Pancreas (tissue), 10 donors: Measurements from ENCODE around the gene BCAN. TPM values are rescaled to one million over a fixed set of nuclear protein-coding genes. Genes with fewer than 3 reads are reported as not detected.

ENCODE experiments used
- ATAC-seq, 4 donors: fragments of 200-7000 bp; cut with Tn5 transposase; one replicate each; pipeline versions ENCODE4 v1.8.0 to v1.9.1; 2020; ENCODE audit warnings: mild to moderate bottlenecking in 4 of 4, moderate library complexity in 4 of 4
- DNase-seq, 6 donors: peaks; one replicate each; pipeline ENCODE4 v3.0.0-alpha.2; 2020
- FAIRE-seq: peaks from 2 replicates; lab custom pipeline; 2012; peaks lifted over from hg19 to GRCh38; lab: Jason Lieb, UNC
- H3K27ac ChIP-seq, 4 donors: fragments of 200-600 bp; sonication (generic); 1 replicate in 3 of 4; 2 replicates in 1 of 4; pipeline versions ENCODE4 v1.5.0 to v1.8.0; 2020
- H3K27me3 ChIP-seq, 4 donors: fragments of 200-600 bp; one replicate each; pipeline ENCODE4 v1.8.0; 2021
- H3K36me3 ChIP-seq, 3 donors: fragments of 200-600 bp; sonication (generic) in 1 of 3; one replicate each; pipeline versions ENCODE4 v1.5.0 to v1.8.0; 2020 to 2021
- H3K4me1 ChIP-seq, 3 donors: fragments of 200-600 bp; one replicate each; pipeline ENCODE4 v1.8.0; 2021
- H3K4me3 ChIP-seq, 4 donors: fragments of 200-600 bp; sonication (generic) in 2 of 4; one replicate each; pipeline versions ENCODE4 v1.5.0 to v1.8.0; 2020 to 2021
- H3K9me3 ChIP-seq, 4 donors: fragments of 200-600 bp; one replicate each; pipeline ENCODE4 v1.8.0; 2021
- WGBS, 2 donors: extraction: QIAGEN DNeasy Blood & Tissue Kit; methylation state at CpG; one replicate each; pipeline ENCODE4 v1.1.7; 2013; 5-methylcytosine and 5-hydroxymethylcytosine counted together
- intact Hi-C, 3 donors: fragments of 100-400 bp; cut with DNase I; formaldehyde crosslinking; loops; one replicate each; pipeline versions ENCODE4 v1.11.1 to v1.14.2; 2022
- polyA plus RNA-seq, 2 donors: library from polyadenylated mRNA; stranded (reverse); fragments of 200-250 nt; gene quantifications; one replicate each; pipeline ENCODE4 v1.2.3, GENCODE V29; 2013
- total RNA-seq, 6 donors: library from RNA; stranded (reverse); fragmentation: NEBNext Ultra II Directional in 4 of 6; extraction: Animal tissue kit (Norgen Biotek cat#: 25700) in 4 of 6; gene quantifications; one replicate each; pipeline versions ENCODE4 v1.2.1 to v1.2.4, GENCODE V29; 2021 to 2023
- TF ChIP-seq, protein P1 (sequence below), 4 donors: fragments of 200-600 bp; sonication (generic) in 3 of 4; IDR thresholded peaks; one replicate each; pipeline versions ENCODE4 v1.5.0 to v1.8.0; 2021; ENCODE audit warnings: antibody characterized with exemption in 4 of 4
- donor health status: healthy with polysubstance abuse.
- donor health status: DM: no; HTN: no; CAD: no; lungs with moderate emphysema.
- donor health status: DM: no; HTN: no; CAD: no.
- donor health status: control.
- donor health status: control.
- donor health status: Bipolar disorder and iron deficiency.
- donor health status: DM: yes; HTN: yes; CAD: no.
- donor health status: DM: no; HTN: no; CAD: no.
- donor health status: DM: no; HTN: no; CAD: no.
- donor health status: DM: yes; HTN: yes; CAD: no.

BCAN gene
- total and polyA plus RNA-seq, 8 donors: 0.12 TPM; not detected in 7

DNA sequence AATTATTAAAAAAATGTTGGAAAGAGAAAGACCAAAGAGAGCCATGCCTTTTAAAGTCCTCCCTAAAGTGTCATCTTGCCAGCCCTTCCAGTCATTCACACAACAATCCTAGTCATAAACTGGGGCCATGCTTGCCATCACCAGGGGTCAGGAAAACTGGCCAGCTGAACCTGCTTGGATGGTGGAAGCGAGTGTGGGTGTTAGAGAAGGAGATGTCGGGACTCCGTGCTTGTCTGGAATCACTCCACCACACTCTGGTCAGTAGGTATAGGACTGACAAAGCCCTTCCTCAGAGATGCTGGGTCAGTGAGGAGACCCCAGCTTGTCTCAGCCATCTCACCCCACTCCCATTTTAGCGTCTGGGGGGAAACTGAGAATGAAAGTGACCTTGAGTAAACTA is 26.0 kb upstream of the BCAN start:
- intact Hi-C loops: no loop called here
- no peak overlapping the region for H3K27ac ChIP-seq
- DNase-seq (no peak), FAIRE-seq (no peak), ATAC-seq (peak in 1 of 4 donors; percentile 18)
- H3K9me3 ChIP-seq: no peaks in the 10 kb centered on the region
- H3K36me3 ChIP-seq: no peaks in the 10 kb centered on the region
- WGBS, 2 donors: 26 to 40% methylated on average over 4 of the region's 4 CpGs
- H3K4me1 ChIP-seq: no peaks in the 10 kb centered on the region
- H3K27me3 ChIP-seq: no peaks in the 10 kb centered on the region
- H3K4me3 ChIP-seq: no peak overlapping the region
- TF ChIP-seq, protein P1, sequence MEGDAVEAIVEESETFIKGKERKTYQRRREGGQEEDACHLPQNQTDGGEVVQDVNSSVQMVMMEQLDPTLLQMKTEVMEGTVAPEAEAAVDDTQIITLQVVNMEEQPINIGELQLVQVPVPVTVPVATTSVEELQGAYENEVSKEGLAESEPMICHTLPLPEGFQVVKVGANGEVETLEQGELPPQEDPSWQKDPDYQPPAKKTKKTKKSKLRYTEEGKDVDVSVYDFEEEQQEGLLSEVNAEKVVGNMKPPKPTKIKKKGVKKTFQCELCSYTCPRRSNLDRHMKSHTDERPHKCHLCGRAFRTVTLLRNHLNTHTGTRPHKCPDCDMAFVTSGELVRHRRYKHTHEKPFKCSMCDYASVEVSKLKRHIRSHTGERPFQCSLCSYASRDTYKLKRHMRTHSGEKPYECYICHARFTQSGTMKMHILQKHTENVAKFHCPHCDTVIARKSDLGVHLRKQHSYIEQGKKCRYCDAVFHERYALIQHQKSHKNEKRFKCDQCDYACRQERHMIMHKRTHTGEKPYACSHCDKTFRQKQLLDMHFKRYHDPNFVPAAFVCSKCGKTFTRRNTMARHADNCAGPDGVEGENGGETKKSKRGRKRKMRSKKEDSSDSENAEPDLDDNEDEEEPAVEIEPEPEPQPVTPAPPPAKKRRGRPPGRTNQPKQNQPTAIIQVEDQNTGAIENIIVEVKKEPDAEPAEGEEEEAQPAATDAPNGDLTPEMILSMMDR (IDR thresholded peaks at IDR 0.05): no peak

DNA sequence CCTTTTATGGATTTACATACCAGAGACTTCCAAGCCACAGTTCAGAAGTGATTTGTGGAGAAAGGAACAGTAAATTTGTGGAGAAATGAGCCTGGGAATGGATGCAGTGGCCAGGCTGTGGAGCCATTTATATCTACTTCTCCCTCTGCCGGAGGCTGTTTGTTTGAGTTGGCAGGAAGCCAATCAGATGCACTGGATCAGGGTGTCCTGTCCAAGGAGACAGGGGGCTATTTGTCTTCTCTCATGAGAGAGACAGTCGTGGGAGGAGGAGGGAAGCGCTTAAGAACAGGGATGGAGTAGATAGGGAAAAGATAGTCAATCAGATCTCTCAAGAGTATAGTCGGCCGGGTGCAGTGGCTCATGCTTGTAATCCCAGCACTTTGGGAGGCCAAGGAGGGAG is 25.5 kb upstream of the BCAN start:
- WGBS, 2 donors: 3 to 6% methylated on average over 5 of the region's 5 CpGs
- no peaks in the 10 kb centered on the region for H3K4me1 ChIP-seq
- TF ChIP-seq, protein P1 (IDR thresholded peaks at IDR 0.05): no peak
- ATAC-seq: peak in 3 of 4 donors; percentile 28 to 71 (median 32)
- intact Hi-C loops: no loop called here
- no peaks in the 10 kb centered on the region for H3K36me3 ChIP-seq
- no peak for DNase-seq
- no peaks in the 10 kb centered on the region for H3K27me3 ChIP-seq
- H3K4me3 ChIP-seq: no peak overlapping the region
- no peaks in the 10 kb centered on the region for H3K9me3 ChIP-seq
- no peak overlapping the region for H3K27ac ChIP-seq
- FAIRE-seq: no peak

DNA sequence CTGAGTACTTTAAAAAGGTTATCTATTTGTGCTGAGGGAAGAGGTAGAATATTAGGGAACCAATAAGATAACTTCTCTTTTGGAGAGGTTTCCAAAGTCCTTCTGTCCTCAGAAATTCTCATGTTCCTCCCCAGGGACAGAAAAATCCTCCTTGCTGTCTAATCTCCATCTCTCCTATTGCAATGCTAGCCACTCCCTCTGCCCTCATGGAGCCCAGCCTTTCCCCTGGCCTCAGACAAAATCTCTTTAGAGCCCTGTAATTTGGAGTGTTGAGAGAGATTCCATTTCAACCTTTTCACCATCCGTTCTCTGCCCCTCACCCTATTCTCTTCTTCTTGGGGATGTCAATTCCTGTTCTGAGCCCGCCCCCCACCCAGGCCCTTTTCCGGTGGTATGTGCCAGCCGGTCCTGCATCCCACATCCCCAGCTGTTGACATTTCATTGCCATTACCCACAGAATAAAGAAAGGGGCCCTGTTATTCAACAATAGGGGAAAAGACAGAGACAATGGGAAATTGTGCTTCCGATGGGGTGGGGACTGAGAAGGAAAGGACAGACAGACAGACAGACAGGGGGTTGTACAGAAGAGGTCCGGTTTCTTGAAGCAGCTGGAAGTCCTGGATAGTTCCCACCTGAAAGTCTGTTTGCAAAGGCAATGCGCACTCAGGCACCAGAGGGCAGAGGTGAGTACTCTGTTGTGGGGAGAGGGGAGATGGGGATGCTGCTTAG is 22.9 kb upstream of the BCAN start, which contains the start of gene HAPLN2:
Gene HAPLN2, plus strand, starts transcription at position 563 of the 729 bp plus-strand sequence. CDS start 4,076 bp downstream, outside the sequence.
- FAIRE-seq (no peak), ATAC-seq (peak in 3 of 4 donors; percentile 48 to 65 (median 55)), DNase-seq (peak in 1 of 6 donors; percentile 36)
- 4 to 5% methylated on average over 7 of the region's 7 CpGs for WGBS, 2 donors
- H3K4me1 ChIP-seq: peaks cover 0 to under 1% (median 0%) of the 10 kb centered on the region in 3 donors
- no peaks in the 10 kb centered on the region for H3K9me3 ChIP-seq
- H3K4me3 ChIP-seq: no peak within 1 kb of the TSS
- H3K36me3 ChIP-seq: no peaks in the 10 kb centered on the region
- H3K27ac ChIP-seq: no peak within 1 kb of the TSS
- intact Hi-C loops: no loop called here
- TF ChIP-seq, protein P1 (IDR thresholded peaks at IDR 0.05): peak in 2 of 4 donors; percentile 14 to 16
- peaks cover 0 to 7% (median 3%) of the 10 kb centered on the region in 4 donors for H3K27me3 ChIP-seq

DNA sequence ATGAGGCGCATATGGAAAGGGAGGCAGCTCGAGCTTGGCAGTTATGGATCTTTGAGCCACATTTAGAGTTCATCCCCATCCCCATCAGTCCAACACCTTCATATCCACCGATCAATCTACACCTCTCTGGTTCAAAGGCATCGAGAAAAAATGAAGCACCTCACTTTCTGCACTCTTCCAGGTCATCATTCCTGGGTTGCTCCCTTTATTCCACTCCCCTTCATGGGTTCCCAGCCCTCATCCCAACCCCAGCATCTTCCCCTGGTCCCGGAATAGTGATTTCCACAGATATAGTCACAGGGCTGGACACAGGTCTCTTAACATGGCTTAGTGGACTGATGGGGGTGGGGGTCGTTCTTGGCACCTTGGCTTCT is 22.3 kb upstream of the BCAN start:
- Histone ChIP-seq H3K27me3 (peaks cover 0 to 12% (median 4%) of the 10 kb centered on the region in 4 donors), H3K4me1 (peaks cover 0 to 5% (median 4%) of the 10 kb centered on the region in 3 donors), H3K36me3 (no peaks in the 10 kb centered on the region), H3K27ac (no peak overlapping the region), H3K9me3 (no peaks in the 10 kb centered on the region), H3K4me3 (no peak overlapping the region)
- TF ChIP-seq, protein P1 (IDR thresholded peaks at IDR 0.05): no peak
- ATAC-seq: no peak
- intact Hi-C loops: no loop called here
- 14 to 15% methylated on average over 6 of the region's 6 CpGs for WGBS, 2 donors
- no peak for FAIRE-seq
- no peak for DNase-seq
